H1 (cell line): ENCODE results near the gene KCNA4. TPM values are rescaled to one million over a fixed set of nuclear protein-coding genes. Genes with fewer than 3 reads are reported as not detected.

Source experiments
- CTCF ChIA-PET: fragments of 300-600 bp; sonication (Branson Sonifier 250); formaldehyde crosslinking; loops from one replicate; lab custom pipeline; 2021; ENCODE audit not compliant: partially characterized antibody; lab: Charles Lee
- POLR2A ChIA-PET: fragments of 300-600 bp; sonication (Branson Sonifier 250); formaldehyde crosslinking; loops from one replicate; lab custom pipeline; 2021; ENCODE audit warnings: inconsistent platforms; ENCODE audit not compliant: partially characterized antibody; lab: Charles Lee
- DNase-seq, 2 experiments: peaks; one replicate each; pipeline versions ENCODE4 v3.0.0 to v3.0.0-alpha.2; 2010 to 2022; ENCODE audit warnings: low spot score in 2 of 2, low read depth in 1 of 2, mixed read lengths in 1 of 2
- FAIRE-seq: peaks from 2 replicates; lab custom pipeline; 2011; peaks lifted over from hg19 to GRCh38; lab: Jason Lieb, UNC
- H2AFZ ChIP-seq: 2 replicates; pipeline ENCODE4 v1.8.1; 2012; ENCODE audit warnings: low read length, inconsistent platforms
- H2AK5ac ChIP-seq: 2 replicates; pipeline ENCODE4 v1.6.1; 2013; ENCODE audit warnings: low read depth, low read length
- H2BK120ac ChIP-seq: replicated peaks from 2 replicates; pipeline ENCODE3; 2013; ENCODE audit warnings: low read depth, low read length, inconsistent platforms
- H2BK12ac ChIP-seq: 2 replicates; pipeline ENCODE4 v1.6.1; 2013; ENCODE audit warnings: low read depth, low read length
- H2BK15ac ChIP-seq: 2 replicates; pipeline ENCODE4 v1.6.1; 2013; ENCODE audit warnings: low read length
- H2BK20ac ChIP-seq: 2 replicates; pipeline ENCODE4 v1.6.1; 2013; ENCODE audit warnings: low read length
- H2BK5ac ChIP-seq: 2 replicates; pipeline ENCODE4 v1.6.1; 2013; ENCODE audit warnings: low read depth, low read length
- H3K14ac ChIP-seq: 2 replicates; pipeline ENCODE4 v1.6.1; 2013; ENCODE audit warnings: inconsistent platforms; ENCODE audit not compliant: insufficient read length
- H3K18ac ChIP-seq: 2 replicates; pipeline ENCODE4 v1.6.1; 2013; ENCODE audit warnings: low read length; ENCODE audit errors: extremely low read depth
- H3K23ac ChIP-seq: 2 replicates; pipeline ENCODE4 v1.6.1; 2013; ENCODE audit warnings: inconsistent platforms; ENCODE audit not compliant: insufficient read length
- H3K23me2 ChIP-seq: 2 replicates; pipeline ENCODE4 v1.6.1; 2013; ENCODE audit warnings: low read depth, low read length
- H3K27ac ChIP-seq: 2 replicates; pipeline ENCODE4 v1.6.1; 2011; ENCODE audit warnings: low read depth, low read length, inconsistent platforms
- H3K27me3 ChIP-seq, 4 experiments: replicated peaks in 1 of 4; 1 replicate in 1 of 4; 2 replicates in 3 of 4; pipeline versions ENCODE4 v1.6.1 to v1.8.1; 2011 to 2013; ENCODE audit warnings: low read length in 3 of 4, mild to moderate bottlenecking in 3 of 4, inconsistent platforms in 2 of 4, mixed read lengths in 2 of 4, moderate library complexity in 1 of 4; ENCODE audit not compliant: control insufficient read depth in 3 of 4, insufficient read depth in 3 of 4; ENCODE audit errors: extremely low read depth in 1 of 4
- H3K36me3 ChIP-seq, 4 experiments: 2 replicates each; pipeline versions ENCODE4 v1.6.1 to v1.8.1; 2011 to 2013; ENCODE audit warnings: mild to moderate bottlenecking in 4 of 4, low read length in 3 of 4, moderate library complexity in 2 of 4, control low read depth in 1 of 4, inconsistent platforms in 1 of 4; ENCODE audit not compliant: insufficient read depth in 4 of 4, control insufficient read depth in 2 of 4
- H3K4ac ChIP-seq: replicated peaks from 2 replicates; pipeline ENCODE3; 2013; ENCODE audit warnings: low read length, low read depth, mixed read lengths, inconsistent platforms; ENCODE audit not compliant: insufficient read length
- H3K4me1 ChIP-seq, 4 experiments: replicated peaks in 1 of 4; 1 replicate in 1 of 4; 2 replicates in 3 of 4; pipeline versions ENCODE4 v1.6.1 to v1.8.1; 2011 to 2013; ENCODE audit warnings: low read length in 3 of 4, inconsistent platforms in 2 of 4, mixed read lengths in 1 of 4; ENCODE audit not compliant: insufficient read depth in 4 of 4, control insufficient read depth in 3 of 4
- H3K4me2 ChIP-seq, 2 experiments: 2 replicates each; pipeline versions ENCODE4 v1.6.1 to v1.8.1; 2011 to 2013; ENCODE audit warnings: low read depth in 2 of 2, low read length in 2 of 2, control low read depth in 1 of 2, inconsistent platforms in 1 of 2, mild to moderate bottlenecking in 1 of 2; ENCODE audit not compliant: insufficient read depth in 1 of 2
- H3K4me3 ChIP-seq, 4 experiments: fragments of 200-600, 300-600 bp in 1 of 4; sonication (generic), shearing (Covaris generic), sonication (Bioruptor Twin) in 1 of 4; 2 replicates each; pipeline versions ENCODE4 v1.5.1 to v1.8.1; 2011 to 2016; ENCODE audit warnings: low read length in 4 of 4, low read depth in 3 of 4, control low read depth in 2 of 4, inconsistent platforms in 2 of 4, mild to moderate bottlenecking in 2 of 4, mixed read lengths in 1 of 4, moderate library complexity in 1 of 4; ENCODE audit not compliant: insufficient read depth in 2 of 4; ENCODE audit errors: extremely low read depth in 1 of 4
- H3K56ac ChIP-seq: replicated peaks from 2 replicates; pipeline ENCODE3; 2013; ENCODE audit warnings: low read depth, mild to moderate bottlenecking, mixed read lengths, low read length, inconsistent platforms; ENCODE audit not compliant: insufficient read length
- H3K79me1 ChIP-seq: 2 replicates; pipeline ENCODE4 v1.6.1; 2013; ENCODE audit warnings: low read depth, low read length, control low read depth
- H3K79me2 ChIP-seq, 2 experiments: 2 replicates each; pipeline versions ENCODE4 v1.6.1 to v1.8.1; 2012 to 2013; ENCODE audit warnings: low read length in 2 of 2, mild to moderate bottlenecking in 2 of 2, inconsistent platforms in 1 of 2; ENCODE audit not compliant: insufficient read depth in 2 of 2, control insufficient read depth in 1 of 2
- H3K9ac ChIP-seq, 4 experiments: replicated peaks in 1 of 4; 1 replicate in 1 of 4; 2 replicates in 3 of 4; pipeline versions ENCODE4 v1.6.1 to v1.8.1; 2011 to 2013; ENCODE audit warnings: low read depth in 3 of 4, low read length in 3 of 4, control low read depth in 2 of 4, mild to moderate bottlenecking in 2 of 4, moderate library complexity in 2 of 4, inconsistent platforms in 1 of 4; ENCODE audit errors: extremely low read depth in 1 of 4
- H3K9me3 ChIP-seq, 2 experiments: 2 replicates each; pipeline versions ENCODE4 v1.6.1 to v1.8.1; 2012 to 2013; ENCODE audit warnings: mild to moderate bottlenecking in 2 of 2, moderate library complexity in 2 of 2, control low read depth in 1 of 2, inconsistent platforms in 1 of 2, low read depth in 1 of 2, low read length in 1 of 2, mixed read lengths in 1 of 2; ENCODE audit not compliant: insufficient read depth in 2 of 2
- H4K20me1 ChIP-seq, 2 experiments: replicated peaks in 1 of 2; 2 replicates each; pipeline versions ENCODE3 to v1.8.1; 2011 to 2013; ENCODE audit warnings: inconsistent platforms in 2 of 2, low read length in 2 of 2, mild to moderate bottlenecking in 1 of 2; ENCODE audit not compliant: insufficient read depth in 2 of 2, control insufficient read depth in 1 of 2
- H4K5ac ChIP-seq: 2 replicates; pipeline ENCODE4 v1.6.1; 2013; ENCODE audit warnings: low read length, low read depth, mixed read lengths, inconsistent platforms; ENCODE audit not compliant: insufficient read length
- H4K8ac ChIP-seq: 2 replicates; pipeline ENCODE4 v1.8.0; 2013; ENCODE audit warnings: mild to moderate bottlenecking, moderate library complexity, low read length, inconsistent platforms; ENCODE audit not compliant: insufficient read depth; ENCODE audit errors: extremely low read depth
- H4K91ac ChIP-seq: replicated peaks from 2 replicates; pipeline ENCODE3; 2013; ENCODE audit warnings: low read length, mixed read lengths, inconsistent platforms; ENCODE audit not compliant: insufficient read length
- CEBPB ChIP-seq: IDR thresholded peaks from 2 replicates; pipeline ENCODE4 v1.6.1; 2012; ENCODE audit warnings: low read depth, low read length
- USF2 ChIP-seq: IDR thresholded peaks from 2 replicates; pipeline ENCODE4 v1.6.1; 2011; ENCODE audit warnings: low read length, improper control_type of control experiment
- WGBS, 2 experiments: shearing (Covaris generic) in 1 of 2; methylation state at CpG; one replicate each; pipeline versions ENCODE4 v1.1.6 to v1.1.7; 2013 to 2015; ENCODE audit warnings: low lambda C conversion rate in 2 of 2, mixed read lengths in 2 of 2, inconsistent platforms in 1 of 2, low coverage in 1 of 2, missing lambda C conversion rate in 1 of 2; ENCODE audit not compliant: insufficient replicate concordance in 2 of 2, insufficient coverage in 1 of 2, insufficient read length in 1 of 2; ENCODE audit errors: extremely low coverage in 1 of 2, missing lambda C conversion rate in 1 of 2; 5-methylcytosine and 5-hydroxymethylcytosine counted together
- polyA plus RNA-seq, 7 experiments: library from polyadenylated mRNA; depleted of rRNA in 3 of 7; stranded (reverse) in 5 of 7; unstranded in 2 of 7; fragments of >200 nt in 5 of 7; fragments of 200-250 nt in 2 of 7; gene quantifications; 1 replicate in 5 of 7; 2 replicates in 1 of 7; 4 replicates in 1 of 7; pipeline versions ENCODE4 v1.2.1 to v1.2.3, GENCODE V29; 2011 to 2013; ENCODE audit warnings: missing spikeins in 2 of 7, mixed read lengths in 2 of 7
- total RNA-seq: library from RNA; stranded (reverse); fragmentation: NEBNext Ultra II Directional; extraction: Animal tissue kit (Norgen Biotek cat#: 25700); gene quantifications from 2 replicates; pipeline ENCODE4 v1.2.1, GENCODE V29; 2021

KCNA4 gene
- total and polyA plus RNA-seq, 2 of the 8 experiments (the other 6 are each of a cell fraction or from before 2014, with no cell fraction given), result not detected

GRCh38 chr11:30019481-30019880 lies 2.7 kb upstream of the KCNA4 start:
- Histone ChIP-seq H3K79me1 (no peaks in the 10 kb centered on the region), H3K18ac (no peak overlapping the region), H3K9me3 (no peaks in the 10 kb centered on the region; a peak in 1 of 4 replicates), H3K4me3 (no peak overlapping the region), H3K4me2 (no peak overlapping the region), H4K5ac (no peak overlapping the region), H2AK5ac (no peak overlapping the region), H4K91ac (no peak overlapping the region), H3K27ac (no peak overlapping the region), H2AFZ (no peak overlapping the region), H3K14ac (no peak overlapping the region), H3K9ac (no peak overlapping the region), H2BK15ac (no peak overlapping the region), H4K20me1 (peaks cover 6 to 13% of the 10 kb centered on the region in 2 experiments), H3K4me1 (peaks cover 1 to 8% (median 5%) of the 10 kb centered on the region in 4 experiments; a peak in 5 of 7 replicates), H3K79me2 (no peaks in the 10 kb centered on the region), H4K8ac (no peak overlapping the region), H3K27me3 (peaks cover 90 to 100% (median 99%) of the 10 kb centered on the region in 4 experiments), H3K23me2 (no peaks in the 10 kb centered on the region; the same call in 1 of the 2 replicates), H2BK120ac (no peak overlapping the region), H2BK20ac (no peak overlapping the region), H3K23ac (no peak overlapping the region), H3K4ac (no peak overlapping the region), H2BK12ac (no peak overlapping the region), H2BK5ac (no peak overlapping the region), H3K36me3 (no peaks in the 10 kb centered on the region; a peak in 1 of 8 replicates), H3K56ac (no peak overlapping the region)
- WGBS, 2 experiments, result 51% methylated on average over 3 of the region's 3 CpGs; no CpG with 5 or more reads in 1 of the 2 experiments
- POLR2A ChIA-PET, result no interaction called here
- DNase-seq, result no peak
- TF ChIP-seq USF2 (no peak), CEBPB (peak; percentile 55; the same call in 1 of the 2 replicates)
- no peak for FAIRE-seq
- CTCF ChIA-PET, result interaction anchor here (0.7 to 1.8 kb wide), 3 partner anchors 19 to 124 kb away, joined by 3 to 4 read pairs (median 3); no protein-coding TSS in a partner anchor
